ENCODE results near the gene PROC. TPM values are rescaled to one million over a fixed set of nuclear protein-coding genes. Genes with fewer than 3 reads are reported as not detected.

The PROC gene
- total RNA-seq, 1 donor from 2014 or later: 8.9 TPM

DNA sequence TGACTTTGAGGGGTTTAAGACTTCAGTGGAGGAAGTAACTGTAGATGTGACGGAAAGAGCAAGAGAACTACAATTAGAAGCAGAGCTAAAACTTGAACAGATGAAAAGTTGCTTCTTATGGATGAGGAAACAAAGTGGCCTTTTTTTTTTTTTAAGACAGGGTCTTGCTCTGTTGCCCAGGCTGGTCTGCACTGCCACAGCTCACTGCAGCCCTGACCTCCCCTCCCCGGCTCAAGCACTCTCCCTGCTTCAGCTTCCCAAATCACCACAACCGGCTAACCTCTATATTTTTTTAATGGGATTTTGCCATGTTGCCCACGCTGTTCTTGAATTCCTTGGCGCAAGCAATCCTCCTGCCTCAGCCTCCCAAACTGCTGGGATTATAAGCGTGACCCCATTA lies 33.7 kb upstream of the PROC start:
- TF ChIP-seq, protein P1, sequence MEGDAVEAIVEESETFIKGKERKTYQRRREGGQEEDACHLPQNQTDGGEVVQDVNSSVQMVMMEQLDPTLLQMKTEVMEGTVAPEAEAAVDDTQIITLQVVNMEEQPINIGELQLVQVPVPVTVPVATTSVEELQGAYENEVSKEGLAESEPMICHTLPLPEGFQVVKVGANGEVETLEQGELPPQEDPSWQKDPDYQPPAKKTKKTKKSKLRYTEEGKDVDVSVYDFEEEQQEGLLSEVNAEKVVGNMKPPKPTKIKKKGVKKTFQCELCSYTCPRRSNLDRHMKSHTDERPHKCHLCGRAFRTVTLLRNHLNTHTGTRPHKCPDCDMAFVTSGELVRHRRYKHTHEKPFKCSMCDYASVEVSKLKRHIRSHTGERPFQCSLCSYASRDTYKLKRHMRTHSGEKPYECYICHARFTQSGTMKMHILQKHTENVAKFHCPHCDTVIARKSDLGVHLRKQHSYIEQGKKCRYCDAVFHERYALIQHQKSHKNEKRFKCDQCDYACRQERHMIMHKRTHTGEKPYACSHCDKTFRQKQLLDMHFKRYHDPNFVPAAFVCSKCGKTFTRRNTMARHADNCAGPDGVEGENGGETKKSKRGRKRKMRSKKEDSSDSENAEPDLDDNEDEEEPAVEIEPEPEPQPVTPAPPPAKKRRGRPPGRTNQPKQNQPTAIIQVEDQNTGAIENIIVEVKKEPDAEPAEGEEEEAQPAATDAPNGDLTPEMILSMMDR (conservative IDR thresholded peaks at IDR 0.05): no peak
- Mint-ChIP-seq H3K9me3 (no peaks in the 10 kb centered on the region), H3K4me1 (ENCODE audit: unreplicated experiment) (peaks cover 37% of the 10 kb centered on the region), H3K4me3 (no peak overlapping the region), H3K36me3 (peaks cover 7% of the 10 kb centered on the region), H3K27me3 (peaks cover 3% of the 10 kb centered on the region), H3K27ac (no peak overlapping the region)
- no peak for DNase-seq (ENCODE audit: extremely low spot score, unreplicated experiment)

DNA sequence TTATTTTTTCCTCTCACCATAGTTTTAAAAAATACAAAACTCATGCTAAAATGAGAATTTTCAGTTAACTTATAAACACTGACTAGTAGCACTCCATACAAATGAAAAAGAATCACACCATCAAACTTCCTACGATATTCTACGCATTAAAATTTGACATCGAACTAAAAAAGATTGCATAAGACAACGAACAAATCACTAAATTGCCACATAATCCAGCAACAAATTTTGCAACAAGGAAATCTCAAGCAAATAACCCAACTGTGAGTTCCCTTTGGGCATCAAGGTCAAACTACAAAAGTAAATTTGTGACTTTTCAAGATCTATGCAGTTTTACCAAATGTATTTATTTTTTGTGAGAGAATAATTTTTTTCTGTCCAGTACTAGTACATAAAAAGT lies 32.0 kb upstream of the PROC start:
- peak overlapping the region; percentile 95 for H3K27ac Mint-ChIP-seq
- peak overlapping the region; percentile 94 for H3K4me3 Mint-ChIP-seq
- no peaks in the 10 kb centered on the region for H3K9me3 Mint-ChIP-seq
- peaks cover 7% of the 10 kb centered on the region for H3K36me3 Mint-ChIP-seq
- peaks cover 3% of the 10 kb centered on the region for H3K27me3 Mint-ChIP-seq
- TF ChIP-seq, protein P1 (conservative IDR thresholded peaks at IDR 0.05): no peak
- H3K4me1 Mint-ChIP-seq (ENCODE audit: unreplicated experiment): peaks cover 37% of the 10 kb centered on the region
- DNase-seq (ENCODE audit: extremely low spot score, unreplicated experiment): no peak

DNA sequence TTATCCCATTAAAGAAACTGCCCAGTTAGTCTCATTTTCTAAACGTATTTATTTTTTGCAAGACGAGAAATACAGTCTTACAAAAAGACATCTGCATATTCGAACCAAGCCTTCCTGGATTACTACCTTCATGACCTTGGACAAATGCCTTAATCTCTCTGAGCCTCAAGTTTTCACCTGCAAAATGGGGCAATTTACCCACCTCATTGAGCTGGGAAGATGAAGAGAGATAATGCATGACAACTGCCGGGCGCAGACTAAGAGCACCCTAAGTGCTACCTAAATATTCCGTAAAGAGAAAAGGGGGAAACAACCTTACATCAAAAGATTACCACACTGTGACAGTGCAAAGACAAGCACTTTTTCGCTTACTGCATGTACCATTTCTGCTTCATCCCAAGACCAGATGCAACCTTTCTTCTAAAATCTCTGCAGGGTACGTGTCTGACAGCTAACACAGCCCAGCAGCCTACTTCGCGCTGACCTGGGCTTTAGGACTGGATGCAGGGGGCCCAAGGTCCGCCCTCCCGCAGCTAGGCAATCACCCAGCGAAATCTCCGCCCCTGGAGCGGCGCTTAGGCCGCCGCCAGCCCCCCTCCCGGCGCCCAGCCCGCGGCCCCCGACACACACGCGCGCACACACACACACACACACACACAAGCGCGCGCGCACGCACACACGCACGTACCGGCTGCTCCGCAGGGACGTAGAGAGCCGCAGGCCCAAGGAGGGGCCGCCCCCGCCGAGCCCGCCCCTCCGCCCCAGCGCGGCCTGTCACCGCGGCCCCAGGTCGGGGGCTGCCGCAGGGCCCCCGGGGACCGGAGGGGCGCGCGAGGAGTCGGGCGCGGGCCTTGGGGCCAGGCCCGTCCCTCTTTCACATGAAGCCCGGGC lies 31.2 kb upstream of the PROC start:
- Mint-ChIP-seq H3K27ac (peak overlapping the region; percentile 95), H3K4me3 (peak overlapping the region; percentile 94), H3K4me1 (ENCODE audit: unreplicated experiment) (peaks cover 37% of the 10 kb centered on the region), H3K9me3 (no peaks in the 10 kb centered on the region), H3K27me3 (peaks cover 3% of the 10 kb centered on the region), H3K36me3 (peaks cover 7% of the 10 kb centered on the region)
- TF ChIP-seq, protein P1 (conservative IDR thresholded peaks at IDR 0.05): no peak
- peak; percentile 83 for DNase-seq (ENCODE audit: extremely low spot score, unreplicated experiment)

DNA sequence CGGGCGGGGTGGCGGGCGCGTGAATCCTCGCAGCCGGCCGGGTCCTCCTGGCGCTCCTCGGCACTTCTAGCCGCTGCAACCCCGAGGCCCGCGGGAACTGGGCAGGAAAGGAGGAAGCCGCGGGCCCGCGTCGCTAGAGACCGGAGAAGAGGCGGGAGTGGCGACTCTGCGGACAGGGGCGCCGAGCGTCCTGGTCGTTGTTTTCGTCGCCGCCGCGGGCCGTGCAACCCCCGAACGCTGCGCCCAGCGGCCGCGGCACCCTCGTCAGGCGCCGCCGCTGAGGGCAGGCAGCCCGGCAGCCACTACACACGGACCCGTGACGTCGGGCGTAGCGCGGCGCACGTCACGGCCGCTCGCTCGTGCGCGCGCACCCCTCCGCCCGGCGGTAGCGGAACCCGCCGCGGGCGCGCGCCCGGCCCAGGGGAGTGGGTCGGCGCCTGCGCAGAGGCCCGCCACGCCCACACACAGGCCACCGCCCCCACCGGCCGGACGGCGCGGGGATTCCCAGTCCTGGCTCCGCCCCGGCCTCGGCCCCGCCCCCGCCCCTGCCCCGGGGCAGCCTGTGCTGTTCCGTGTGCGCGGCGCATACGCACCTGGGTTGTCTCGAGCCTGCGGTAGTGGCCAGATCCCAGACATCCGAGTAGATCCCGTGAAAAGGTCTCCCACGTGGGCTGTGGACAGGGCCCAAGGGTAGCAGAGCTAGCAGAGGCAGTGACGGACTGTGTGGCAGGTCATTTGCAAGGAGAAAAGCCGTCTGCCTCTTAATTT lies 30.4 kb upstream of the PROC start, which contains the start of gene MAP3K2:
Gene MAP3K2, minus strand, starts transcription at position 321 of the 768 bp plus-strand sequence. CDS start 44,846 bp downstream, outside the sequence.
- TF ChIP-seq, protein P1 (conservative IDR thresholded peaks at IDR 0.05): peak; percentile 13
- Mint-ChIP-seq H3K27ac (peak within 1 kb of the TSS; percentile 95), H3K4me1 (ENCODE audit: unreplicated experiment) (peaks cover 37% of the 10 kb centered on the region), H3K9me3 (no peaks in the 10 kb centered on the region), H3K27me3 (peaks cover 3% of the 10 kb centered on the region), H3K36me3 (peaks cover 7% of the 10 kb centered on the region), H3K4me3 (peak within 1 kb of the TSS; percentile 94)
- DNase-seq (ENCODE audit: extremely low spot score, unreplicated experiment): peak; percentile 97

DNA sequence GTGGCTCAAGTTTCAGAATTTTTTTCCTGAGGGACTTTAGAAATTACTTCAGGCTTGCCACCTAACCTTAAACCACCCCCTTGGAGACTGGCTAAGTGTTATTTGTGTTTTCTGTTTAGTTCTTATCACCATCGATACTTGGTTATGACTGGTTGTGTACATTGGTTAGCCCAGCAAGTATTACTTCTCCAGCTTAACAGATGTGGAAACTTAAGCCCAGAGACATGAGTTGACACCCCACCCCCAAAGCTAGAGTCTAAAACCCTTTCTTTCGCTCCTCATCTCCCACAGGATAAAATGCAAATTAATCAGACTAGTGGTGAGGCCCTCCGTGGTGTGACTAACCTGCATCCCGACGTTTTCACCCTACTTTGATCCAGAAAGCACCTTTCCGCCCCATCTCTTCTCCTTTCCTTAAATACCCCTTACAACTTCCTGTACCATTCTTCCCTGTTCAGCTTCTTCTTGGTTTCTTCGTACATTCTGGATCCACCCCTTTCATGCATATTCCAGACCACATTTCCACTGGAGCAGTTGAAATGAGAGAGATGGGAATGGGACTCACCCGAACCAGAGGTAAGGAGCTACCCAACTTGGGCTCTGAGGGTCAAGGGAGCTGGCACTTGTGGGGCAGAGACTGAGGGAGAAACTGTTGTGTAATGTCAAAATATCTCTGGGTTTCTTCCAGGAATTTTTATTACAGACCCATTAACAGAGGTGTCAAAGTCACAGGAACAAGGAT lies 29.6 kb upstream of the PROC start:
- H3K27me3 Mint-ChIP-seq: peaks cover 3% of the 10 kb centered on the region
- peaks cover 7% of the 10 kb centered on the region for H3K36me3 Mint-ChIP-seq
- TF ChIP-seq, protein P1 (conservative IDR thresholded peaks at IDR 0.05): no peak
- H3K27ac Mint-ChIP-seq: peak overlapping the region; percentile 93
- H3K4me3 Mint-ChIP-seq: peak overlapping the region; percentile 90
- H3K4me1 Mint-ChIP-seq (ENCODE audit: unreplicated experiment): peaks cover 37% of the 10 kb centered on the region
- no peaks in the 10 kb centered on the region for H3K9me3 Mint-ChIP-seq
- no peak for DNase-seq (ENCODE audit: extremely low spot score, unreplicated experiment)

All from type B pancreatic cell (in vitro differentiated cells).